HG02623 (cell line): ENCODE results near the gene P2RY12.

ENCODE experiments used
- ATAC-seq: cut with Tn5 transposase; IDR thresholded peaks from one replicate; pipeline ENCODE4 v1.9.1; 2021; ENCODE audit warnings: moderate library complexity; ENCODE audit not compliant: unreplicated experiment

The P2RY12 gene

GRCh38 chr3:151307583-151308488 lies 76.7 kb downstream of the P2RY12 start:
- ATAC-seq: no peak

- no peak for ATAC-seq
These were observed 77.4 kb downstream of the P2RY12 start for GRCh38 chr3:151307131-151307530.

GRCh38 chr3:151306168-151306810 lies 78.3 kb downstream of the P2RY12 start:
- ATAC-seq: no peak

- no peak for ATAC-seq
These were observed 78.8 kb downstream of the P2RY12 start for GRCh38 chr3:151305775-151306151.

- ATAC-seq: no peak
These were observed 79.3 kb downstream of the P2RY12 start for GRCh38 chr3:151305060-151305774.

GRCh38 chr3:151303751-151304150 lies 80.8 kb downstream of the P2RY12 start:
- ATAC-seq: no peak

- no peak for ATAC-seq
These were observed 82.8 kb downstream of the P2RY12 start for GRCh38 chr3:151301787-151302186.

GRCh38 chr3:151300539-151300938 lies 84.0 kb downstream of the P2RY12 start:
- no peak for ATAC-seq

GRCh38 chr3:151299006-151299405 lies 85.5 kb downstream of the P2RY12 start:
- no peak for ATAC-seq

- ATAC-seq: no peak
These were observed 87.1 kb downstream of the P2RY12 start for GRCh38 chr3:151297429-151297828.

GRCh38 chr3:151296226-151296625 lies 88.3 kb downstream of the P2RY12 start:
- ATAC-seq: no peak

GRCh38 chr3:151293127-151293526 lies 91.4 kb downstream of the P2RY12 start:
- ATAC-seq: no peak

GRCh38 chr3:151290673-151291072 lies 93.9 kb downstream of the P2RY12 start:
- no peak for ATAC-seq

GRCh38 chr3:151289445-151289844 lies 95.1 kb downstream of the P2RY12 start:
- no peak for ATAC-seq
